IPS-20b (cell line): ENCODE measurements around the gene NUDT4B.
"Not testable (repeated sequence)": the region's sequence is repeated elsewhere in the genome, so short reads cannot be mapped to it uniquely, and the experiment has no call there.

Source experiments
- H3K27ac ChIP-seq: one replicate; pipeline ENCODE4 v1.5.1; 2013; ENCODE audit warnings: low read length
- H3K27me3 ChIP-seq: 2 replicates; pipeline ENCODE4 v1.6.1; 2013; ENCODE audit warnings: mild to moderate bottlenecking, low read length, inconsistent platforms; ENCODE audit not compliant: insufficient read depth
- H3K36me3 ChIP-seq: 2 replicates; pipeline ENCODE4 v1.6.1; 2013; ENCODE audit warnings: low read depth, mild to moderate bottlenecking, inconsistent platforms, low read length, moderate library complexity; ENCODE audit not compliant: insufficient read depth
- H3K4me1 ChIP-seq: 2 replicates; pipeline ENCODE4 v1.6.1; 2013; ENCODE audit warnings: mild to moderate bottlenecking, control low read depth, inconsistent platforms, low read length, moderate library complexity; ENCODE audit not compliant: insufficient read depth
- H3K4me3 ChIP-seq: 2 replicates; pipeline ENCODE4 v1.5.1; 2013; ENCODE audit warnings: mild to moderate bottlenecking, low read length, inconsistent platforms
- H3K9ac ChIP-seq: 2 replicates; pipeline ENCODE4 v1.6.1; 2013; ENCODE audit warnings: low read depth, mild to moderate bottlenecking, inconsistent platforms, low read length, moderate library complexity
- H3K9me3 ChIP-seq: 2 replicates; pipeline ENCODE4 v1.6.1; 2013; ENCODE audit warnings: mild to moderate bottlenecking, low read depth, low read length, inconsistent platforms; ENCODE audit not compliant: insufficient read depth

Gene NUDT4B

DNA sequence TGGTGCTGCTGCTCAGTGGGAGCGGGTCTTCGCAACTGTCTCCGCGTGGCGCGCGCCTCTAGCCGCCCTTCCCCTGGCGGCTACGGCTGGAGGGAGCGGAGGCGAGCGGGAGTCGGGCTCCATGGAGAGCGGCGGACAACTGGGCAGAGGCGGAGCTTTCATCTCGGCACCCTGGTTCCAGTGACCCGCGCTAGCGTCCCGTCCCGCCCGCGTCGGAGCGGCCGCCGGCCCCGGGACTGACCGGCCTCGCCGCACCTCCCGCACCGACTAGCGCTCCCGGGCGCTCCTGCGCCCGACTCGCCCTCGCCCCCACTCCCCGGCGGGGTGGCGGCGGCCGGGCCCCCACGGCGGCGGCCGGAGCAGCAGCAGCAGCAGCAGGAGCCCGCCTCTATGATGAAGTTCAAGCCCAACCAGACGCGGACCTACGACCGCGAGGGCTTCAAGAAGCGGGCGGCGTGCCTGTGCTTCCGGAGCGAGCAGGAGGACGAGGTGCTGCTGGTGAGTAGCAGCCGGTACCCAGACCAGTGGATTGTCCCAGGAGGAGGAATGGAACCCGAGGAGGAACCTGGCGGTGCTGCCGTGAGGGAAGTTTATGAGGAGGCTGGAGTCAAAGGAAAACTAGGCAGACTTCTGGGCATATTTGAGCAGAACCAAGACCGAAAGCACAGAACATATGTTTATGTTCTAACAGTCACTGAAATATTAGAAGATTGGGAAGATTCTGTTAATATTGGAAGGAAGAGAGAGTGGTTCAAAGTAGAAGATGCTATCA is at the start of gene NUDT4B:
NUDT4B (plus strand) TSS at position 212 of the 772 bp plus-strand sequence; CDS start at position 391, 179 bp downstream.
- H3K27ac ChIP-seq, H3K27me3 ChIP-seq, H3K4me1 ChIP-seq, H3K4me3 ChIP-seq, H3K9ac ChIP-seq, H3K36me3 ChIP-seq, H3K9me3 ChIP-seq: not testable (repeated sequence)

GRCh38 chr1:148699357-148699756 is 49.2 kb upstream of the NUDT4B start:
- not testable (repeated sequence) for H3K36me3 ChIP-seq, H3K4me1 ChIP-seq, H3K27me3 ChIP-seq, H3K4me3 ChIP-seq, H3K9ac ChIP-seq, H3K9me3 ChIP-seq, H3K27ac ChIP-seq

DNA sequence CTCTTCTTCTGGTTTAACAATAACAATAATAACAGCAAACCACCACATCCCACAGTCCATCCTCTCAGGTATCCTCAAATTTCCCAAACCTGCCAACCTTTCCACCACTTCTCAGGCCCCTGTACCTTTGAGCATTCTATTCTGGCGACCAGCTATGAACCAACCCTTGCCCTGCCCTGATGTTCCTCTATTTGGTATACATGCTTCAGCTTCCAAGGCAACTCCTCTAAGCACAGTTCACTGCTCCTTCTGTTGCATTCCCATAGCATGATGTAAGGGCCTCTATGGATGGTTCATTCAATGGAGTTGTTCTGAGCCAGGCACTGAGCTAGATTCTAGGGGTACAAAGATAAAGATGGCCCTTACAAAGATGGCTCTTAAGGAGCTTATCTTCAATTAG is 46.3 kb upstream of the NUDT4B start:
- not testable (repeated sequence) for H3K4me3 ChIP-seq, H3K4me1 ChIP-seq, H3K36me3 ChIP-seq, H3K27ac ChIP-seq, H3K9ac ChIP-seq, H3K9me3 ChIP-seq, H3K27me3 ChIP-seq

- not testable (repeated sequence) for H3K4me1 ChIP-seq, H3K36me3 ChIP-seq, H3K4me3 ChIP-seq, H3K27ac ChIP-seq, H3K9me3 ChIP-seq, H3K27me3 ChIP-seq, H3K9ac ChIP-seq
These were observed 44.5 kb upstream of the NUDT4B start for GRCh38 chr1:148703973-148704591.

GRCh38 chr1:148705316-148705948 is 43.1 kb upstream of the NUDT4B start:
- not testable (repeated sequence) for H3K9me3 ChIP-seq

DNA sequence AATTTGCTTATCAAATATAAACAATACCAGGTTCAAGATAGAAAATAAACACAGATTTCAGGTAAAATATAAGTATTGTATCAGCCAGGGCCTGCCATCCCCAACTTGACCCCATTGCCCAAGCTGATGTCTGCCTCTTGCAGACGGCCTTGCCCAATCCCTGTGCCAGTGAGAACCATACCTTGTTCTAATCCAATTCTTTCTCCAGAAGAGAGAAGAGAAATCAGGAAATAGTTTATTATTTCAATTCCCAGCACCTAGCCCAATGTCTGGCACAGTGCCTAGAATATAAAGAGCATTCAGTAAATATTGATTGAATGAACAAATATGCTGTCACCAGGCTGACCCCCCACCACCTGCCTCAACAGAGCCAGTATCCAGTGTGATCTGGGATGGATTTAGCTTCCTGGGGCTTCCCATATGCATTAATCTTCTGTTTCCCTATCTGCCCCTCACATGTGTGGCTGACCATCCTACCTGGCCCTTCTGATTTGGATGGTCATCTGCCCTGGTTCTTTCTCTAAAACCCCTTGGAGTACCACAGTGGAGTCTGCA is 39.7 kb upstream of the NUDT4B start:
- H3K4me1 ChIP-seq, H3K4me3 ChIP-seq, H3K9me3 ChIP-seq, H3K27me3 ChIP-seq, H3K27ac ChIP-seq, H3K9ac ChIP-seq, H3K36me3 ChIP-seq: not testable (repeated sequence)

More at GRCh38 chr1:148705316-148705948, 43.1 kb upstream of the NUDT4B start:
- not testable (repeated sequence) for H3K4me1 ChIP-seq, H3K36me3 ChIP-seq, H3K27me3 ChIP-seq, H3K4me3 ChIP-seq, H3K9ac ChIP-seq, H3K27ac ChIP-seq

DNA sequence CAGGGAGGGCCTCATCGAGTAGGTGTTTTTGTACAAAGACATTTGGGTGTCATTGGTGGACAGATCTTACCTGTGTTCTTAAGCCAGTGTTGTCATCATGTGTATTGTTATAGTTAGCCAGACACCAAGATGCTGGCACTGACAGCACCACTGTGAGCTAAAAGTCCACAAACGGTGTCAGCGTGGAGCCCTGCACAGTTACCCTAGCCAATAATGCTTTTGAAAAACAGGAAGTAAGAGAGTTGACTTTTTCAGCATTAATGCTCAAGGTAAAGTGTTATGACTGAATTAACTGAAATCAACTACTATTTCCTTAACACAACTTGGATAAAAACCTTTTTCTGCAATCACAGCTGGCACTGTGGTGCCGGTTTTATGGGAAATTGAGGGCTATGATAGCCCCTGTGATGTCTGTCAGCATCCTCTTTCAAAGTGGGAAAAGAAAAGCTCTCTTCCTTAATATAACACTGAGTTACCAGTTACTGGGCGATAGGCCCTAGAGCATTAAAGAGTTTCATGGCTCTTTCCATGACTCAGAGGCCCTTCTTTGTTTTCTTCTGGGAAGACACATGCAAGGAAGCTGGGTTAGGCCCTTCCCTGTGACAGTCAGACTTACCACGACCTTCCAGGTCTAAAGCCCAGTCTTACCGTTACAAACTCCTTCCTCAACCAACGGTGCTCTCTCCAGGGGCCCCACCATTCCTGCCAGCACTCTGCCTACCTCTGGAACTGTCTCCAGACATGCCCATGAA is 37.6 kb upstream of the NUDT4B start:
- not testable (repeated sequence) for H3K9me3 ChIP-seq, H3K9ac ChIP-seq, H3K27me3 ChIP-seq, H3K36me3 ChIP-seq, H3K4me3 ChIP-seq, H3K4me1 ChIP-seq, H3K27ac ChIP-seq

- not testable (repeated sequence) for H3K27me3 ChIP-seq, H3K9ac ChIP-seq, H3K27ac ChIP-seq, H3K4me1 ChIP-seq, H3K4me3 ChIP-seq, H3K36me3 ChIP-seq, H3K9me3 ChIP-seq
These were observed 36.2 kb upstream of the NUDT4B start for GRCh38 chr1:148712353-148712752.

GRCh38 chr1:148715518-148715917 is 33.1 kb upstream of the NUDT4B start:
- H3K27me3 ChIP-seq, H3K9me3 ChIP-seq, H3K4me1 ChIP-seq, H3K36me3 ChIP-seq, H3K9ac ChIP-seq, H3K4me3 ChIP-seq, H3K27ac ChIP-seq: not testable (repeated sequence)

DNA sequence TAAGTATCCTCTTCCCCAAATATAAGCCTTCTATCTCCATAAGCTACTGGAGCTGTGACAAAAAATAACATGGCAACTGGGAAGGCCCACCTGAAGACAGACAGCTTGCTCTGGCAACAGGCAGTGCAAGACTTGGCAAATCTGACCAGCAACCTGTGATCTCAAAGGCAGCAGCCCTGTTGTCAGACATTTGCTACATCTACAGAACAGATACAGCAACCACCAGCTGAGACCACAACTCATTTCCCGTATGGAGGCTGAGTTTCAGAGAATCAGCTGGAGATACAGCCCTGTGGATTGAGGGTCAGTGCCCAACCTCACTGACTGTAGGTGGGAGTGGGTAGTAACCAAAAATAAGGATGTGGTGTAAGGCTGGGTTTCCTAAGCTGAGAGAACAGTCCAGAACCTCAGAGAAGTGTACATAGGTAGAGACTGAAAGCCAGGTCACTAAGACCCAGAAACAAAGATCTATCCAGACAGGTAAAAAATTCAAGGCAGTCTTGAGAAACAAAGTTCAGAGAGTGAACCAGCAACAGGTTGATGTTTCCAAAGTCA is 31.5 kb upstream of the NUDT4B start:
- not testable (repeated sequence) for H3K36me3 ChIP-seq, H3K4me1 ChIP-seq, H3K9me3 ChIP-seq, H3K27ac ChIP-seq, H3K4me3 ChIP-seq, H3K9ac ChIP-seq, H3K27me3 ChIP-seq

- not testable (repeated sequence) for H3K27ac ChIP-seq, H3K9ac ChIP-seq, H3K4me1 ChIP-seq, H3K4me3 ChIP-seq, H3K36me3 ChIP-seq, H3K27me3 ChIP-seq, H3K9me3 ChIP-seq
These were observed 27.7 kb upstream of the NUDT4B start for GRCh38 chr1:148720918-148721317.
